PFSK-1 (cell line): ENCODE results near the gene CDC40.

Source experiments
- FOXP2 ChIP-seq: optimal IDR thresholded peaks from 2 replicates; pipeline ENCODE3; 2011; ENCODE audit warnings: borderline replicate concordance, control low read depth, inconsistent platforms; ENCODE audit not compliant: insufficient read depth; ENCODE audit errors: extremely low read length, extremely low read depth
- POLR2AphosphoS5 ChIP-seq: IDR thresholded peaks from 2 replicates; pipeline ENCODE4 v1.6.1; 2012; ENCODE audit warnings: low read depth, mild to moderate bottlenecking, control low read depth, low read length, moderate library complexity
- SIN3A ChIP-seq: IDR thresholded peaks from 2 replicates; pipeline ENCODE4 v1.6.1; 2012; ENCODE audit warnings: mild to moderate bottlenecking, low read length, moderate library complexity, borderline replicate concordance; ENCODE audit not compliant: insufficient read depth
- TAF1 ChIP-seq: IDR thresholded peaks from 2 replicates; pipeline ENCODE4 v1.6.1; 2012; ENCODE audit warnings: low read length, control low read depth, borderline replicate concordance; ENCODE audit not compliant: insufficient read depth
- TF ChIP-seq, protein P1 (sequence below), 2 experiments: IDR thresholded peaks; 2 replicates each; pipeline versions ENCODE4 v1.6.1 to v1.8.0; 2011 to 2012; ENCODE audit warnings: low read depth in 2 of 2, low read length in 2 of 2, control low read depth in 1 of 2, inconsistent platforms in 1 of 2, mild to moderate bottlenecking in 1 of 2, moderate library complexity in 1 of 2; ENCODE audit not compliant: insufficient read depth in 1 of 2

Gene CDC40

DNA sequence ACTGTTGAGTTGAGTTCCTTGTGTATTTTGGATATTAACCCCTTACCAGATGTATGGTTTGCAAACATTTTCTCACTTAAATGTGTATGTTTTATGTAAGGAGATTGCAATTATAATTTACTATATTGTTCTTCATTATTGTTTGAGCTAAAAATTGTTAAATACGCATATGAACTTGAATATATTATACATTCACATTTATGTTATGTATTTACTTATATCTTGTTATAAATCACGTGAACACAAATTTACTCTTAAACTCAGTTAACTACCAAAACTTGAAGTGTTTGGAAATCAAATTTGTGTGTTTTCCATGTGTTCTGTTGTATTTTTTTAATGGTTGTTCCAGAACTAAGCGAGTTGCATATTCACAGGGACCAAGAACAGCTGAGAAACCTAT lies 18.3 kb downstream of the CDC40 start:
- TF ChIP-seq SIN3A (no peak), TAF1 (no peak)

DNA sequence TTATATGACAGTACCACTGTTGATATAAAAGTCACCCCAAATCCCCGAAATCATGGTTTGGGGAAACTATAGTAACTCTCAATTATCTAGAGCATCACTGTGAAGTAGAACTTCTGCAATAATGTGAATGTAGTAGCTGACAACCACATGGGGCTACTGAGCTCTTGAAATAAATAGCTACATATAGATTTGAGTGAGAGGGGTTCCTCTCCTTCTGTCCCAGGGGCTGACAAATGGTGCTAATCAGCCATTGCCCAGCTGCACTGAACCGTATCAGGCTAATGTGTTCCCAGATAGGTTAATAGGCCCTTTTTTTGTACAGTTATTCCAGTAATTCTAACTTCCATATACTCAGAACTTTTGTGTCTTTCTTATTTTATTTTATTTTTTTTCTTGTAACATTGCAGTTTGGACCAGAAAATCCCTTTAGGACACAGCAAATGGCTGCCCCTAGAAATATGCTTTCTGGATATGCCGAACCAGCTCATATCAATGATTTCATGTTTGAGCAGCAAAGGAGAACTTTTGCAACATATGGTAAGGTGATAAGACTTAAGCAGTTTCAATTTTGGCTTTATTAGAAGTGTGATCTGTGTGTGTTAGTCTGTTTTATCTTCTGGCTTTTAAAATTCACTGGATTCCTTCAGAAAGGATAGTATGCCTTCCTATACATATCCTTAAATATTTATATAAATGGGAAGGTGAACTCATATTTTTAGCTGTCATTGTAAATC lies 21.1 kb downstream of the CDC40 start:
- TF ChIP-seq POLR2AphosphoS5 (no peak), TAF1 (no peak), SIN3A (no peak), FOXP2 (no peak)
- TF ChIP-seq, protein P1, sequence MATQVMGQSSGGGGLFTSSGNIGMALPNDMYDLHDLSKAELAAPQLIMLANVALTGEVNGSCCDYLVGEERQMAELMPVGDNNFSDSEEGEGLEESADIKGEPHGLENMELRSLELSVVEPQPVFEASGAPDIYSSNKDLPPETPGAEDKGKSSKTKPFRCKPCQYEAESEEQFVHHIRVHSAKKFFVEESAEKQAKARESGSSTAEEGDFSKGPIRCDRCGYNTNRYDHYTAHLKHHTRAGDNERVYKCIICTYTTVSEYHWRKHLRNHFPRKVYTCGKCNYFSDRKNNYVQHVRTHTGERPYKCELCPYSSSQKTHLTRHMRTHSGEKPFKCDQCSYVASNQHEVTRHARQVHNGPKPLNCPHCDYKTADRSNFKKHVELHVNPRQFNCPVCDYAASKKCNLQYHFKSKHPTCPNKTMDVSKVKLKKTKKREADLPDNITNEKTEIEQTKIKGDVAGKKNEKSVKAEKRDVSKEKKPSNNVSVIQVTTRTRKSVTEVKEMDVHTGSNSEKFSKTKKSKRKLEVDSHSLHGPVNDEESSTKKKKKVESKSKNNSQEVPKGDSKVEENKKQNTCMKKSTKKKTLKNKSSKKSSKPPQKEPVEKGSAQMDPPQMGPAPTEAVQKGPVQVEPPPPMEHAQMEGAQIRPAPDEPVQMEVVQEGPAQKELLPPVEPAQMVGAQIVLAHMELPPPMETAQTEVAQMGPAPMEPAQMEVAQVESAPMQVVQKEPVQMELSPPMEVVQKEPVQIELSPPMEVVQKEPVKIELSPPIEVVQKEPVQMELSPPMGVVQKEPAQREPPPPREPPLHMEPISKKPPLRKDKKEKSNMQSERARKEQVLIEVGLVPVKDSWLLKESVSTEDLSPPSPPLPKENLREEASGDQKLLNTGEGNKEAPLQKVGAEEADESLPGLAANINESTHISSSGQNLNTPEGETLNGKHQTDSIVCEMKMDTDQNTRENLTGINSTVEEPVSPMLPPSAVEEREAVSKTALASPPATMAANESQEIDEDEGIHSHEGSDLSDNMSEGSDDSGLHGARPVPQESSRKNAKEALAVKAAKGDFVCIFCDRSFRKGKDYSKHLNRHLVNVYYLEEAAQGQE (IDR thresholded peaks at IDR 0.05; ENCODE audit: insufficient read depth in 1 of 2, low read depth in 2 of 2, low read length in 2 of 2), result no peak

DNA sequence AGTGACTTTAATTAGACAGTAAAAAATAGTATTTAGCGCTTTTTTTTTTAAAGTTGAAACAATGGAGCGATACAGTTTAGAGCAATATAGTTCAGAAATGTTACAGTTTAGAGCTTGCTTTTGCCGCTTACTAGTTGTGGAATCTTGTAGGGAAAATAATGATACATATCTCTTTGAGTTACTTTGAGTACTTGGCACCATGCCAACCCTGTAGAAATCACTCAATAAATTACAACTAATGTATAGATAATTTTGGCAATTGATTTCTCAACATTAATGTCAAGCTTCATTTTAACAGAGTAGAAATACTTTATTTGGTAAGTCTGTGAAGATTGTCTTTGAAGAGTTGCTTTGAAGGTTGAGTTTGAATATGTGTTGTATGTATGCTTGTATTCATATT lies 27.4 kb downstream of the CDC40 start:
- TF ChIP-seq, protein P1 (IDR thresholded peaks at IDR 0.05; ENCODE audit: insufficient read depth in 1 of 2, low read depth in 2 of 2, low read length in 2 of 2), result no peak
- TF ChIP-seq FOXP2 (no peak), SIN3A (no peak), TAF1 (no peak), POLR2AphosphoS5 (no peak)

DNA sequence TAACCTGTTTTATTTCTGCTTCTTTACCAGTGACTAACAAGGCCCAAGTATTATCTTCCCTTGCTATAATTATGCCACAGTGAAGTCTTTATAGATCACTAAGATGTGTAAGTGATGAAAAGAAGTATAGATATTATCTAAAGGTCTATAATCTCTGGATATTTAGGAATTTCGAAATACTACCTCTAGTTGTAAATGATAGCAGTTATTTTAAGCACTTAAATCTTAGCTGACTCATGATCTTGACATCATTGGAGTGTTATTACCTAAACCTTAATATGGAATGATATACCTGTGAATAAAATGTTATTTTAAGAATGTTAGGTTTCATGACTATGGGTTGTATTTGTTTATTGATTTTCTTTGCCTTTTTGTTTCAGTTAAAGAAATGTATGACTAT lies 31.5 kb downstream of the CDC40 start:
- TF ChIP-seq SIN3A, result no peak
- no peak for TF ChIP-seq POLR2AphosphoS5
- no peak for TF ChIP-seq FOXP2
- TF ChIP-seq, protein P1 (IDR thresholded peaks at IDR 0.05; ENCODE audit: insufficient read depth in 1 of 2, low read depth in 2 of 2, low read length in 2 of 2), result no peak
- no peak for TF ChIP-seq TAF1

DNA sequence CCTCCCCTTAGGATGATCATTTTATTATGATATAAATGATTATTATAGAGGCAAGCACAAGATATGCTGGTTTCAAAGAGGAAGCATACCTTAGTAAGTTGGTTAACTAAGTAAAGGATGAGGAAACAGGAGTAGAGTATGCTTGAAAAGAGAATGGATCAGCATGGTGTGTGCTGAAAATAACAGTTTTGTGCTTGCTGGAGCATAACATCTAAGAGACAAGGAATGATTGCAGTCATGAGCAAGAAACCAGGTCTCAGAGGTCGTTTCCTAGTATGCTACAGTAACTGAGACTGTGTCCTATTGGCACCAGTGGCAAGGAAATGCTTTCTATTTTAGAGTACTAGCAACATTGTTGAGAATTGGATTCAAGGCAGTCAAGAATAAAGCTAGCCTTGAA lies 34.1 kb downstream of the CDC40 start:
- TF ChIP-seq FOXP2 (no peak), POLR2AphosphoS5 (no peak), SIN3A (no peak), TAF1 (no peak)
- TF ChIP-seq, protein P1 (IDR thresholded peaks at IDR 0.05; ENCODE audit: insufficient read depth in 1 of 2, low read depth in 2 of 2, low read length in 2 of 2), result no peak
